Loucy (cell line): ENCODE results near the gene DNALI1.

ENCODE experiments used
- EZH2phosphoT487 ChIP-seq: fragments of 200-600 bp; IDR thresholded peaks from 2 replicates; pipeline ENCODE4 v1.6.1; 2018; ENCODE audit warnings: antibody characterized with exemption, mild to moderate bottlenecking, moderate library complexity, borderline replicate concordance
- TF ChIP-seq, protein P1 (sequence below): fragments of 200-600 bp; sonication (generic); conservative IDR thresholded peaks from 2 replicates; pipeline ENCODE4 v1.5.1; 2014; ENCODE audit warnings: mild to moderate bottlenecking, antibody characterized with exemption, low read length

DNA sequence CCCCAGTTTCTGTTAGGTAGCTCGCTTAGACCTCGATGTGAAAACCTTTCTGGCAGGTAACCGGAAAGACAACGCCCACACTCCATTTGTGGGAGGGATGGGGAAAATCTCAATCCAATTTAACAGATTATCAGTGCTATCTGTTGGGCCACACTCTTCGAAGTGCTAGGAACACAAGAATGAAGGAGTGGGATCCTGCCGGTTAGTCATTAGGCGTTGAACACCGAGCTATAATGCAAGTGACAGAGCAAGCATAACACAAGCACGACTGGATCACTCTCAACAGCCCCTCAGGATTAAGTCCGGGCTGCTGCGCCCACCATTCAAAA is 3.2 kb upstream of the DNALI1 start:
- TF ChIP-seq, protein P1, sequence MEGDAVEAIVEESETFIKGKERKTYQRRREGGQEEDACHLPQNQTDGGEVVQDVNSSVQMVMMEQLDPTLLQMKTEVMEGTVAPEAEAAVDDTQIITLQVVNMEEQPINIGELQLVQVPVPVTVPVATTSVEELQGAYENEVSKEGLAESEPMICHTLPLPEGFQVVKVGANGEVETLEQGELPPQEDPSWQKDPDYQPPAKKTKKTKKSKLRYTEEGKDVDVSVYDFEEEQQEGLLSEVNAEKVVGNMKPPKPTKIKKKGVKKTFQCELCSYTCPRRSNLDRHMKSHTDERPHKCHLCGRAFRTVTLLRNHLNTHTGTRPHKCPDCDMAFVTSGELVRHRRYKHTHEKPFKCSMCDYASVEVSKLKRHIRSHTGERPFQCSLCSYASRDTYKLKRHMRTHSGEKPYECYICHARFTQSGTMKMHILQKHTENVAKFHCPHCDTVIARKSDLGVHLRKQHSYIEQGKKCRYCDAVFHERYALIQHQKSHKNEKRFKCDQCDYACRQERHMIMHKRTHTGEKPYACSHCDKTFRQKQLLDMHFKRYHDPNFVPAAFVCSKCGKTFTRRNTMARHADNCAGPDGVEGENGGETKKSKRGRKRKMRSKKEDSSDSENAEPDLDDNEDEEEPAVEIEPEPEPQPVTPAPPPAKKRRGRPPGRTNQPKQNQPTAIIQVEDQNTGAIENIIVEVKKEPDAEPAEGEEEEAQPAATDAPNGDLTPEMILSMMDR = no peak
- no peak for TF ChIP-seq EZH2phosphoT487
